AG04449 (cell line): Measurements from ENCODE around the gene MRPL11.

ENCODE experiments used
- CTCF ChIA-PET: fragments of 350-600 bp; formaldehyde crosslinking; extraction: SDS; loops from one replicate; lab custom pipeline; 2021; ENCODE audit warnings: antibody characterized with exemption; lab: Yijun Ruan, JAX
- POLR2A ChIA-PET: fragments of 400-600, 350-600 bp; formaldehyde crosslinking; extraction: SDS; loops from one replicate; lab custom pipeline; 2020; ENCODE audit warnings: antibody characterized with exemption, inconsistent platforms; lab: Yijun Ruan, JAX
- DNase-seq: peaks from one replicate; pipeline ENCODE4 v3.0.0-alpha.2; 2010; ENCODE audit warnings: low read depth, low spot score
- H3K4me3 ChIP-seq: 2 replicates; pipeline ENCODE4 v1.5.1; 2011; ENCODE audit warnings: low read depth, mild to moderate bottlenecking, control low read depth, low read length
- CTCF ChIP-seq: IDR thresholded peaks from one replicate; pipeline ENCODE4 v1.5.1; 2011; ENCODE audit warnings: mild to moderate bottlenecking, moderate library complexity, low read length, control low read depth, inconsistent platforms; ENCODE audit not compliant: insufficient read depth; ENCODE audit errors: missing control alignments

MRPL11 gene

GRCh38 chr11:66477263-66478201 is 38.9 kb upstream of the MRPL11 start:
- TF ChIP-seq CTCF: no peak
- H3K4me3 ChIP-seq: no peak overlapping the region
- POLR2A ChIA-PET: no interaction called here
- CTCF ChIA-PET: interaction anchor here (1.2 to 5.8 kb wide), 3 partner anchors 8 to 38 kb away, joined by 3 to 66 read pairs (median 3); partner anchors contain the start of gene PELI3
- DNase-seq: no peak

DNA sequence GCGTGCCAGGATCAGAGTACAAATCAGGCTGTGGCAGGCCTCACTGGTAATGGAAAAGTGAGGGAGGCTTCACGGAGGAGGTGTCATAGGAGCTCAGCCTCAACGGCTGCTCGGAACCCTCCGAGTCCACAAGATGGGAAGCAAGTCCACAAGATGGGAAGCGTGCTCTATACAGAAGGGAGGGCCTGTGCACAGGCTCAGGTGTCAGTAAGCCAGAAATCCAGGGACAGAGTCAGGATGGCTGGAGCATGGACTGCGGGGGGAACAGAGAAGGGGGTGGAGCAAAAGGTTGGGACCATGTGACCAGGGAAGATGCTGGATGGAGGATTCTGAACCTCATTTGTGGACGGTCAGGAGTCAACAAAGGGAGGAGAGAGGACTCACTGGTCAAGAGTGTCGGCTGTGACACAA is 38.2 kb upstream of the MRPL11 start:
- ChIA-PET CTCF (interaction anchor here (0.9 to 5.8 kb wide), 3 partner anchors 8 to 69 kb away, joined by 3 to 66 read pairs (median 3); partner anchors contain the start of gene PELI3), POLR2A (no interaction called here)
- no peak overlapping the region for H3K4me3 ChIP-seq
- DNase-seq: no peak
- no peak for TF ChIP-seq CTCF

GRCh38 chr11:66476173-66476840 is 37.7 kb upstream of the MRPL11 start:
- no peak for DNase-seq
- POLR2A ChIA-PET: no interaction called here
- H3K4me3 ChIP-seq: no peak overlapping the region
- CTCF ChIA-PET: interaction anchor here (0.9 to 5.8 kb wide), 3 partner anchors 7 to 68 kb away, joined by 3 to 66 read pairs (median 3); partner anchors contain the start of gene PELI3
- TF ChIP-seq CTCF: no peak

GRCh38 chr11:66475349-66476172 is 36.9 kb upstream of the MRPL11 start:
- TF ChIP-seq CTCF: no peak
- no peak overlapping the region for H3K4me3 ChIP-seq
- CTCF ChIA-PET: interaction anchor here (0.9 to 5.8 kb wide), 3 partner anchors 6 to 67 kb away, joined by 3 to 66 read pairs (median 3); partner anchors contain the start of gene PELI3
- POLR2A ChIA-PET: no interaction called here
- DNase-seq: no peak

- no peak for DNase-seq
- CTCF ChIA-PET: no interaction called here
- TF ChIP-seq CTCF: no peak
- POLR2A ChIA-PET: interaction anchor here (0.6 kb wide), 1 partner anchor 473 kb away, joined by 4 read pairs; no protein-coding TSS in a partner anchor
- H3K4me3 ChIP-seq: no peak overlapping the region
These were observed 35.2 kb upstream of the MRPL11 start for GRCh38 chr11:66473608-66474515.
